OCI-LY3 (cell line): ENCODE data around the gene PANK4.

Experiments
- EZH2phosphoT487 ChIP-seq: fragments of 200-600 bp; shearing (Covaris generic); IDR thresholded peaks from 2 replicates; pipeline ENCODE4 v1.6.1; 2018; ENCODE audit warnings: antibody characterized with exemption, mixed run types, low read depth
- TF ChIP-seq, protein P1 (sequence below): fragments of 200-600, 300-600 bp; sonication (generic); IDR thresholded peaks from 2 replicates; pipeline ENCODE4 v1.5.1; 2014; ENCODE audit warnings: antibody characterized with exemption, low read length, low read depth

DNA sequence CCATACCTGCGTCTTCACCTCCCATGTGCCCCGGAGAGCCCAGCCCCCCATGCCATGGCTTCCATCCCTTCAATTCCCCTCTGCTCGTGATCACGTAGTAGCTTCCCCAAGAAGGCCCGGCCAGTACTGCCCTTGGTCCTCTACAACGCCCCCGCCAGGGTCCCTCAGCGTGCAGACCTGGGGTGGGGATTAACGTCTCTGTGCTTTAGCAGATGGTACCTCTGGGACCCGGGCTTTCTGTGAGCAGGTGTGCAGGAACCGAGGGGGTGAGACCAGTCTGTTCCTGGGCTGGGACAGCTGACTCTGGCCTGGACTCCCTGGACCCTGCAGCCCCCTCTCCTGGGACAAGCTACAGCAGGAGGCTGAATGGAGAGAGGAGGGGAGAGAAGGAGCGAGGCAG lies 49.1 kb downstream of the PANK4 start:
- TF ChIP-seq, protein P1, sequence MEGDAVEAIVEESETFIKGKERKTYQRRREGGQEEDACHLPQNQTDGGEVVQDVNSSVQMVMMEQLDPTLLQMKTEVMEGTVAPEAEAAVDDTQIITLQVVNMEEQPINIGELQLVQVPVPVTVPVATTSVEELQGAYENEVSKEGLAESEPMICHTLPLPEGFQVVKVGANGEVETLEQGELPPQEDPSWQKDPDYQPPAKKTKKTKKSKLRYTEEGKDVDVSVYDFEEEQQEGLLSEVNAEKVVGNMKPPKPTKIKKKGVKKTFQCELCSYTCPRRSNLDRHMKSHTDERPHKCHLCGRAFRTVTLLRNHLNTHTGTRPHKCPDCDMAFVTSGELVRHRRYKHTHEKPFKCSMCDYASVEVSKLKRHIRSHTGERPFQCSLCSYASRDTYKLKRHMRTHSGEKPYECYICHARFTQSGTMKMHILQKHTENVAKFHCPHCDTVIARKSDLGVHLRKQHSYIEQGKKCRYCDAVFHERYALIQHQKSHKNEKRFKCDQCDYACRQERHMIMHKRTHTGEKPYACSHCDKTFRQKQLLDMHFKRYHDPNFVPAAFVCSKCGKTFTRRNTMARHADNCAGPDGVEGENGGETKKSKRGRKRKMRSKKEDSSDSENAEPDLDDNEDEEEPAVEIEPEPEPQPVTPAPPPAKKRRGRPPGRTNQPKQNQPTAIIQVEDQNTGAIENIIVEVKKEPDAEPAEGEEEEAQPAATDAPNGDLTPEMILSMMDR = no peak
- no peak for TF ChIP-seq EZH2phosphoT487
